GM10266 (cell line): ENCODE data around the gene TMEM208.
A peak's percentile ranks its signal among the peaks of the same experiment; 100 is the strongest.

Experiments
- DNase-seq: peaks from one replicate; pipeline ENCODE4 v3.0.0; 2012; ENCODE audit errors: extremely low spot score
- TF ChIP-seq, protein P1 (sequence below): IDR thresholded peaks from 2 replicates; pipeline ENCODE4 v1.5.1; 2012; ENCODE audit warnings: mild to moderate bottlenecking, low read depth; ENCODE audit not compliant: control insufficient read depth, insufficient read depth; ENCODE audit errors: missing control alignments

Gene TMEM208

DNA sequence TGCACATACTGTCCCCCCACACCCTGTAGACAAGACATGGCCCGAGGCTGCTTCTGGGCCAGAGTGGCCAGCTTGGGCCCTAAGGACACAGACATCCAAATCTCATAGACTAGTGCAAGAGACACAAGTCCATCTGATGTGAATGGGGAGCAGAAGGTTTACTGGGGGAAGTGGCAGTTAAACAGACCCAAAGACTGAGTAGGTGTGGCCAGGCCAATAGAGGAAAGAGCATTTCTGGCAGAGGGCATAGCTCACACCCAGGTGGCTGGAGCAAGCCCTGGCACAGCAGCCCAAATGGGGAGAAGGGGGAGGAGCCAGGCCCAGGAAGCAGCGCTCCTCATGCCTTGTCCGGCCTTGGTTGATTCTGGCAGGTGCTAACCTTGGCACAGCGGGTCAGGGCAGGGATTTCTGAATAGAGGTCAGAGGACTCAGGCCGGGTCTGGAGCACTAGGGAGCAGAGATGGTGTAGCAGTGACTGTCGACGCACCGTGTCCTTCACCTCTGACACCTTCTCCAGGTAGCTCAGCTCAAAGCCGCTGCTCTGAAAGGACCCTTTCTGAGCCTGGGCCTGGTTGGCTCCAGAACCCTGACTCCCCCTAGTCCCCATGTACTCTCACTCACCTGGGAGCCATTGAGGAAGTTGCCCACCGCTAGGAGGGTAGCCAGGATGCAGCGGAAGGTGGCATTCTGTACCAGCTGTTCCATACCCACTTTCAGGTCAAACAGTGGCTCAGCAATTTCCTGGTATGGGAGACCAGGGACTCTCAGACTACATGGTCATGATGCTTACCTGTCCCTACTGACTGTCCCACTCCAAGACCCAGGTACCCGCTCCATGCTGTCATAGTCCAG lies 4.1 kb downstream of the TMEM208 start:
- DNase-seq: no peak

DNA sequence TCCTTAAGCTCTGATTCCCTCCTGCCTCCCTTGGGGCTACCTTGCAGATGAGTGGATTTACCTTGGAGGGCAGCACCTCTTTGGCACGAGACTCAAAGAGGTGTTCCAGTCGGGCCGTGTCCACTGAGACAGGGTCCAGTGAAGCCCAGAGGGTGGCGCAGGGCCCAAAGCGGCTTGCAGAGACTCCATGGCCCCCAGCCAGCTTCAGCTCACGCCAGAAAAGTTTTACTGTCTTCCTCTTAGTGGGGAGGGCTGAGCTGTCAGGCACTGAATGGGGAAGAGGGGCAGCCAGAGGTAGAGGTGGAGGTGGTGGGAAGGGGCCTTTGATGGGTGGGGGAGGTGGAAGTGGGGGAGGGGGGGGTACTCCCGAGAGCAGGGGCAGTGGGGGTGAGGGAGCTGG lies 6.7 kb downstream of the TMEM208 start:
- TF ChIP-seq, protein P1, sequence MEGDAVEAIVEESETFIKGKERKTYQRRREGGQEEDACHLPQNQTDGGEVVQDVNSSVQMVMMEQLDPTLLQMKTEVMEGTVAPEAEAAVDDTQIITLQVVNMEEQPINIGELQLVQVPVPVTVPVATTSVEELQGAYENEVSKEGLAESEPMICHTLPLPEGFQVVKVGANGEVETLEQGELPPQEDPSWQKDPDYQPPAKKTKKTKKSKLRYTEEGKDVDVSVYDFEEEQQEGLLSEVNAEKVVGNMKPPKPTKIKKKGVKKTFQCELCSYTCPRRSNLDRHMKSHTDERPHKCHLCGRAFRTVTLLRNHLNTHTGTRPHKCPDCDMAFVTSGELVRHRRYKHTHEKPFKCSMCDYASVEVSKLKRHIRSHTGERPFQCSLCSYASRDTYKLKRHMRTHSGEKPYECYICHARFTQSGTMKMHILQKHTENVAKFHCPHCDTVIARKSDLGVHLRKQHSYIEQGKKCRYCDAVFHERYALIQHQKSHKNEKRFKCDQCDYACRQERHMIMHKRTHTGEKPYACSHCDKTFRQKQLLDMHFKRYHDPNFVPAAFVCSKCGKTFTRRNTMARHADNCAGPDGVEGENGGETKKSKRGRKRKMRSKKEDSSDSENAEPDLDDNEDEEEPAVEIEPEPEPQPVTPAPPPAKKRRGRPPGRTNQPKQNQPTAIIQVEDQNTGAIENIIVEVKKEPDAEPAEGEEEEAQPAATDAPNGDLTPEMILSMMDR: no peak
- no peak for DNase-seq

More for the DNA sequence above, 4.1 kb downstream of the TMEM208 start:
- TF ChIP-seq, protein P1: no peak

DNA sequence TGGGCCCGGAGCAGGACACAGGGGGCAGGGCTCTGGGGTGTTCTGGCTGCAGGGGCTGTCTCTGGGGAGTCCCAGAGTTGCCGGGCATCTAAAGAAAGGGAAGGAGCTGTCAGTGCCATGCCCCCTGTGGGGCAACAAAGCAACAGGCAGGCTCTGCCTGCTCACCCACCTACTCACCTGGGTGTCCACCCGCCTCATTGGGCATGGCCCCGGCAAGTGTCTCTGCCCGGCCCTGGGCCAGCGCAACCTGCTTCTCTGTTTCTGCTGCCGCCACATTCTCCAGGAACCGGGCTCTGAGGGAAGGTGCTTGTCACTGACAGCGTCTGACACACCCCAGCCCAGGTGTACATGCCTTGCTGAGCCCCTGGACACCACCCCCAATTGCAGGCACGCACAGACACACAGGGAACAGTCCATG lies 7.3 kb downstream of the TMEM208 start:
- TF ChIP-seq, protein P1: no peak
- no peak for DNase-seq

DNA sequence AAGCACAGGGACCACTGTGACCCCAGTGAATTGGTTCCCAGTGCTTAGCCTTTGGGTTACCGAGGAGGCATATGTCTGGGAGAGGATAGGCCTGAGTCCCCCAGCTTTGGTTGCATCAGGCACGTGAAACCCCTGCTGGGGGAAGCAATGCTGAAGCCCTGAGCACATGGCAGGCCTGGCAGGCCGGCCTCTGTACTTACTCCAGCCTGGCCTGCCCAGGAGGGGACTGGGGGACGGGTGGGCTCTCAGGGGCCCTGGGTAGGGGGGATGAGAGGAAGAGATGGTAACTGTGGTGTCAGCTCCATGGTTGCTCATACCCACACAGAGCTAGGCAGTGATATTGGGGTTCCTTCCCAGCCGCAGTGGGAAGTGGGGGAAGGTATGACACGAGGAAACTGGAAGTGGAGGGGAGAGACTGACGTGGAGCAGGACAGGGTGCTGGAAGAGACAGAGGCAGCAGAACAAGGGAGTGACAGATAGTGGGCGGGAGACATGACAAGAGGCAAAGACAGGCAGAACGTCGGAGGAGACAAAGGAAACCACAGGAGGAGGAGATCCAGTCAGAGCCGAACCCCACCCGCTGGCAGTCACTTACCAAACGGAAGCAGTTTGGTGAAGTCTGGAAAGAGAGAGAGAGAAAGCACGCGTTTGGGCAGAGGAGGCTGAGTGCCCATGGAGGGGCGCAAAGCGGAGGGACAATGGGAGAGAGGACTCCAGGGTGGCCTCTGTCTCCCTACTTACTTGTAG lies 9.1 kb downstream of the TMEM208 start:
- DNase-seq: no peak
- TF ChIP-seq, protein P1: no peak

DNA sequence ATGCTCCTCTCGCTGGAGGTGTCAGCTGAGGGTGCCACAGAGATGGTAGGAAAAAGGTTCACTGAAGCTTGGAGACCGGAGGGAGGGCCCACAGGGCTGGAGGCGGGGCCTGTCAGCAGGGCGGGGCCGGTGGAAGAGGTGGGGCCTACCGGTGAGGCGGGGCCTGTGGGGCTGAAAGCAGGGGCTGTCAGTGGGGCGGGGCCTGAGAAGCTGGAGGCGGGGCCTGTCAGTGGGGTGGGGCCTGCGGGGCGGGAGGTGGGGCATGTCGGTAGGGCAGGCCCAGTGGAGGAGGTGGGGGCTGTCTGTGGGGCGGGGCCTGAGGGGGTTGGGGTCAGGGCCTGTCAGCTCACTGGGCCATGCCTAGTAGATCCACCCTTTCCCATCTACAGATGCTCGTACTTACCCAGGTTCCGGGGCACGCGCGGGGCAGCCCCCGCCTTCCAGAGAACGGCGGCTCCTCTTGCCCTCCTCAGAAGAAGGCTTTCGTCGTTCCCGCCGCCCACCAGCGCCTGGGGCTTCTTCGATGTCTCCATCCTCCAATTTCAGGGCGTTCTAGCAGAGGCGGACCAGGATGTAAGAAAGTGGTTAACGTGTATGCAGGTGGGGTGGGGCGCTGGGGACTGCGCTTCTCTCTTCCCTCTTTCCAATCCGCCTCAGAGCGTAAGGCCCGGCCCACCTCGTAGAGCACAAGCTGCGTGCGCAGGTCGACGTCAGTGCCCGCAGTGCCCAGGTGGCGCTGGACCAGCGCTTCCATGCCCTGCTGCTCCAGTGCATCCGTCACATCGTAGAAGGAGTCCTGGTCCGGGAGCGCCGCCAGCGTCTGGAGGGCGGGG lies 9.8 kb downstream of the TMEM208 start:
- TF ChIP-seq, protein P1: no peak
- peak; percentile 81 for DNase-seq

DNA sequence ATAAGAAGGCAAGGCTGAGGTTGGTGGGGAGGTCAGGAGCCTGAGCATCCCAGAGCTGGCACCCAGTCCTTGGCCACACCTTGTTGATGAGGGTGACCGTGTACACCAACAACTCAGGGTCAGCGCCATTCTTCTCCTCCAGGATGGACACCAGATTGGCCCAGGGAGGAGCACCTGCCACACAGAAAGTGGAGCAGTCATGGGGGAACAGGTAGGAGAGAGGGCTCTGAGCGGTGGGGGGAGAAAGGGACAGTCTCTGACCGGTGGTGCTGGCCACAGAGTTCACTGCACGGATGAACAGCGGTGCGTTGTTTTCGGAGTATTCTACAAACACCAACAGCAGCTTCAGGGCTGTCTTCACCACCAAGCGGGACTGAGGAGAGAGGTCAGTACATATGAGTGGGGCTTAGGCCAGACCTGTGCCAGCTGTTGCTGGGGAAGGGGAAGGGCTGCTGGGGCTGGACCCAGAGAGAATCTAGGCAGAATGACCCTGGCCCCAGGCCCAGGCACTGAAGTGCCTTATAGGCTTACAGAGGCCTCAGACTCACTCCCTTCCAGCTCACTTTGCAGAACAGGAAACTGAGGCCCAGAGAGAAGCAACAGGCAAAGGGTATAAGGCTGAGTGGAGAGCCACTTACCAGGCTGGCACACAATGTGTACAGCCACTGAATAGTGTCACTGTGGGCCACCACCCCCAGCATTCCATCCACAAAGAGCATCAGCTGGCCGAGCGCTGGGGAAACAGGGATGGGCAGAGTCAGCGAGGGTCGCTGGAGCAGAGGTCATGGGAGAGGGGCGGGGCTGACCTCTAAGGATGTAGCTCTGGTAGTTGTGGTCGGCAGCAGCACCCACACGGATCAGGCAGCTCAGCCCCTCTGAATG lies 10.7 kb downstream of the TMEM208 start:
- TF ChIP-seq, protein P1: no peak
- DNase-seq: no peak
